ENCODE results near the gene CDNF.

GRCh38 chr10:14833106-14833505, 4.7 kb downstream of the CDNF start:
- TF ChIP-seq, protein P1, sequence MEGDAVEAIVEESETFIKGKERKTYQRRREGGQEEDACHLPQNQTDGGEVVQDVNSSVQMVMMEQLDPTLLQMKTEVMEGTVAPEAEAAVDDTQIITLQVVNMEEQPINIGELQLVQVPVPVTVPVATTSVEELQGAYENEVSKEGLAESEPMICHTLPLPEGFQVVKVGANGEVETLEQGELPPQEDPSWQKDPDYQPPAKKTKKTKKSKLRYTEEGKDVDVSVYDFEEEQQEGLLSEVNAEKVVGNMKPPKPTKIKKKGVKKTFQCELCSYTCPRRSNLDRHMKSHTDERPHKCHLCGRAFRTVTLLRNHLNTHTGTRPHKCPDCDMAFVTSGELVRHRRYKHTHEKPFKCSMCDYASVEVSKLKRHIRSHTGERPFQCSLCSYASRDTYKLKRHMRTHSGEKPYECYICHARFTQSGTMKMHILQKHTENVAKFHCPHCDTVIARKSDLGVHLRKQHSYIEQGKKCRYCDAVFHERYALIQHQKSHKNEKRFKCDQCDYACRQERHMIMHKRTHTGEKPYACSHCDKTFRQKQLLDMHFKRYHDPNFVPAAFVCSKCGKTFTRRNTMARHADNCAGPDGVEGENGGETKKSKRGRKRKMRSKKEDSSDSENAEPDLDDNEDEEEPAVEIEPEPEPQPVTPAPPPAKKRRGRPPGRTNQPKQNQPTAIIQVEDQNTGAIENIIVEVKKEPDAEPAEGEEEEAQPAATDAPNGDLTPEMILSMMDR (IDR thresholded peaks at IDR 0.05), result no peak
- TF ChIP-seq POLR2A (IDR thresholded peaks at IDR 0.05), result no peak

Data from esophagus squamous epithelium (tissue), 4 donors.